ENCODE data around the gene FLT4. TPM values are rescaled to one million over a fixed set of nuclear protein-coding genes. Genes with fewer than 3 reads are reported as not detected.

FLT4 gene
- total RNA-seq, 2 experiments from 2014 or later: not detected

GRCh38 chr5:180608572-180609310 lies 40.7 kb downstream of the FLT4 start:
- Histone ChIP-seq H3K4me3 (ENCODE audit: low read depth, low read length, poor library complexity, severe bottlenecking) (no peak overlapping the region), H2AFZ (ENCODE audit: low read length) (no peak overlapping the region), H3K27ac (ENCODE audit: low read depth, low read length, poor library complexity, severe bottlenecking) (no peak overlapping the region), H3K4me2 (ENCODE audit: low read length) (no peak overlapping the region), H3K9me3 (ENCODE audit: low read length) (no peaks in the 10 kb centered on the region), H3K36me3 (ENCODE audit: insufficient read depth, low read length) (no peaks in the 10 kb centered on the region), H4K20me1 (ENCODE audit: insufficient read depth, low read length) (no peaks in the 10 kb centered on the region), H3K79me2 (ENCODE audit: insufficient read depth, low read depth, low read length) (no peaks in the 10 kb centered on the region), H3K4me1 (ENCODE audit: insufficient read depth, low read length, poor library complexity, severe bottlenecking) (no peaks in the 10 kb centered on the region), H3K9me2 (ENCODE audit: insufficient read depth, low read length) (no peaks in the 10 kb centered on the region)
- intact Hi-C loops (cut with micrococcal nuclease; ENCODE audit: unreplicated experiment): loop anchor here (5.0 kb wide), 1 partner anchor 111 kb away; no protein-coding TSS in a partner anchor
- no TSS peak for BruUV-seq (replicated peaks)
- CTCF ChIA-PET (ENCODE audit: unreplicated experiment): no interaction called here
- TF ChIP-seq EZH2phosphoT487 (IDR thresholded peaks at IDR 0.05; ENCODE audit: borderline replicate concordance, low read depth, low read length) (no peak), CTCF (conservative IDR thresholded peaks at IDR 0.05; ENCODE audit: low read length) (no peak)
- DNase-seq (ENCODE audit: low spot score): no peak
- POLR2A ChIA-PET: no interaction called here

- Histone ChIP-seq H3K9me3 (ENCODE audit: low read length) (no peaks in the 10 kb centered on the region), H4K20me1 (ENCODE audit: insufficient read depth, low read length) (no peaks in the 10 kb centered on the region), H3K4me2 (ENCODE audit: low read length) (no peak overlapping the region), H3K79me2 (ENCODE audit: insufficient read depth, low read depth, low read length) (no peaks in the 10 kb centered on the region), H3K4me1 (ENCODE audit: insufficient read depth, low read length, poor library complexity, severe bottlenecking) (no peaks in the 10 kb centered on the region), H3K27ac (ENCODE audit: low read depth, low read length, poor library complexity, severe bottlenecking) (no peak overlapping the region), H2AFZ (ENCODE audit: low read length) (no peak overlapping the region), H3K9me2 (ENCODE audit: insufficient read depth, low read length) (no peaks in the 10 kb centered on the region), H3K4me3 (ENCODE audit: low read depth, low read length, poor library complexity, severe bottlenecking) (no peak overlapping the region), H3K36me3 (ENCODE audit: insufficient read depth, low read length) (no peaks in the 10 kb centered on the region)
- BruUV-seq (replicated peaks): no TSS peak
- intact Hi-C loops (cut with micrococcal nuclease; ENCODE audit: unreplicated experiment): loop anchor here (5.0 kb wide), 1 partner anchor 111 kb away; no protein-coding TSS in a partner anchor
- POLR2A ChIA-PET: no interaction called here
- CTCF ChIA-PET (ENCODE audit: unreplicated experiment): no interaction called here
- no peak for DNase-seq (ENCODE audit: low spot score)
- TF ChIP-seq EZH2phosphoT487 (IDR thresholded peaks at IDR 0.05; ENCODE audit: borderline replicate concordance, low read depth, low read length): no peak
- no peak for TF ChIP-seq CTCF (conservative IDR thresholded peaks at IDR 0.05; ENCODE audit: low read length)
These were observed 41.4 kb downstream of the FLT4 start for GRCh38 chr5:180607861-180608571.
